ENCODE data around the gene MMAB.

The MMAB gene

GRCh38 chr12:109555431-109556315, 17.6 kb downstream of the MMAB start:
- Mint-ChIP-seq H3K27ac (no peak overlapping the region), H3K27me3 (peaks cover 6% of the 10 kb centered on the region), H3K4me1 (ENCODE audit: low read depth) (no peaks in the 10 kb centered on the region), H3K36me3 (ENCODE audit: low read depth) (peaks cover 25% of the 10 kb centered on the region), H3K4me3 (no peak overlapping the region), H3K9me3 (no peaks in the 10 kb centered on the region)
- intact Hi-C loops (cut with micrococcal nuclease) = no loop called here

GRCh38 chr12:109554761-109555160, 18.5 kb downstream of the MMAB start:
- Mint-ChIP-seq H3K27me3 (peaks cover 10% of the 10 kb centered on the region), H3K4me1 (ENCODE audit: low read depth) (no peaks in the 10 kb centered on the region), H3K36me3 (ENCODE audit: low read depth) (peaks cover 23% of the 10 kb centered on the region), H3K4me3 (no peak overlapping the region), H3K9me3 (no peaks in the 10 kb centered on the region), H3K27ac (no peak overlapping the region)
- intact Hi-C loops (cut with micrococcal nuclease) = no loop called here

GRCh38 chr12:109553906-109554500, 19.3 kb downstream of the MMAB start:
- H3K9me3 Mint-ChIP-seq = no peaks in the 10 kb centered on the region
- peaks cover 20% of the 10 kb centered on the region for H3K36me3 Mint-ChIP-seq (ENCODE audit: low read depth)
- H3K4me3 Mint-ChIP-seq = no peak overlapping the region
- peaks cover 11% of the 10 kb centered on the region for H3K27me3 Mint-ChIP-seq
- H3K4me1 Mint-ChIP-seq (ENCODE audit: low read depth) = no peaks in the 10 kb centered on the region
- intact Hi-C loops (cut with micrococcal nuclease) = no loop called here
- H3K27ac Mint-ChIP-seq = no peak overlapping the region

- intact Hi-C loops (cut with micrococcal nuclease) = no loop called here
- Mint-ChIP-seq H3K27me3 (peaks cover 11% of the 10 kb centered on the region), H3K9me3 (no peaks in the 10 kb centered on the region), H3K4me1 (ENCODE audit: low read depth) (no peaks in the 10 kb centered on the region), H3K27ac (no peak overlapping the region), H3K4me3 (no peak overlapping the region), H3K36me3 (ENCODE audit: low read depth) (peaks cover 15% of the 10 kb centered on the region)
Measured at GRCh38 chr12:109553483-109553882, 19.8 kb downstream of the MMAB start.

GRCh38 chr12:109552971-109553370, 20.3 kb downstream of the MMAB start:
- peaks cover 12% of the 10 kb centered on the region for H3K36me3 Mint-ChIP-seq (ENCODE audit: low read depth)
- intact Hi-C loops (cut with micrococcal nuclease) = no loop called here
- peaks cover 11% of the 10 kb centered on the region for H3K27me3 Mint-ChIP-seq
- no peaks in the 10 kb centered on the region for H3K4me1 Mint-ChIP-seq (ENCODE audit: low read depth)
- H3K27ac Mint-ChIP-seq = no peak overlapping the region
- no peak overlapping the region for H3K4me3 Mint-ChIP-seq
- H3K9me3 Mint-ChIP-seq = no peaks in the 10 kb centered on the region

- intact Hi-C loops (cut with micrococcal nuclease) = no loop called here
- Mint-ChIP-seq H3K27ac (no peak overlapping the region), H3K4me1 (ENCODE audit: low read depth) (no peaks in the 10 kb centered on the region), H3K9me3 (no peaks in the 10 kb centered on the region), H3K27me3 (peaks cover 15% of the 10 kb centered on the region), H3K4me3 (no peak overlapping the region), H3K36me3 (ENCODE audit: low read depth) (peaks cover under 1% of the 10 kb centered on the region)
Measured at GRCh38 chr12:109551108-109551507, 22.2 kb downstream of the MMAB start.

GRCh38 chr12:109550281-109550680, 23.0 kb downstream of the MMAB start:
- no peak overlapping the region for H3K27ac Mint-ChIP-seq
- H3K4me1 Mint-ChIP-seq (ENCODE audit: low read depth) = peaks cover 1% of the 10 kb centered on the region
- no peaks in the 10 kb centered on the region for H3K36me3 Mint-ChIP-seq (ENCODE audit: low read depth)
- intact Hi-C loops (cut with micrococcal nuclease) = no loop called here
- H3K9me3 Mint-ChIP-seq = no peaks in the 10 kb centered on the region
- no peak overlapping the region for H3K4me3 Mint-ChIP-seq
- peaks cover 15% of the 10 kb centered on the region for H3K27me3 Mint-ChIP-seq

- H3K4me1 Mint-ChIP-seq (ENCODE audit: low read depth) = peaks cover 7% of the 10 kb centered on the region
- peaks cover 15% of the 10 kb centered on the region for H3K27me3 Mint-ChIP-seq
- intact Hi-C loops (cut with micrococcal nuclease) = no loop called here
- H3K4me3 Mint-ChIP-seq = no peak overlapping the region
- H3K9me3 Mint-ChIP-seq = no peaks in the 10 kb centered on the region
- H3K27ac Mint-ChIP-seq = no peak overlapping the region
- no peaks in the 10 kb centered on the region for H3K36me3 Mint-ChIP-seq (ENCODE audit: low read depth)
Measured at GRCh38 chr12:109549613-109550270, 23.6 kb downstream of the MMAB start.

- Mint-ChIP-seq H3K9me3 (no peaks in the 10 kb centered on the region), H3K27me3 (peaks cover 12% of the 10 kb centered on the region), H3K27ac (no peak overlapping the region), H3K4me1 (ENCODE audit: low read depth) (peaks cover 7% of the 10 kb centered on the region), H3K4me3 (no peak overlapping the region), H3K36me3 (ENCODE audit: low read depth) (no peaks in the 10 kb centered on the region)
- intact Hi-C loops (cut with micrococcal nuclease) = no loop called here
Measured at GRCh38 chr12:109548258-109548657, 25.0 kb downstream of the MMAB start.

- intact Hi-C loops (cut with micrococcal nuclease) = no loop called here
- H3K27ac Mint-ChIP-seq = no peak overlapping the region
- no peak overlapping the region for H3K4me3 Mint-ChIP-seq
- peaks cover 7% of the 10 kb centered on the region for H3K4me1 Mint-ChIP-seq (ENCODE audit: low read depth)
- no peaks in the 10 kb centered on the region for H3K36me3 Mint-ChIP-seq (ENCODE audit: low read depth)
- peaks cover 12% of the 10 kb centered on the region for H3K27me3 Mint-ChIP-seq
- H3K9me3 Mint-ChIP-seq = no peaks in the 10 kb centered on the region
Measured at GRCh38 chr12:109547286-109547685, 26.0 kb downstream of the MMAB start.

GRCh38 chr12:109545826-109546225, 27.5 kb downstream of the MMAB start:
- Mint-ChIP-seq H3K4me3 (no peak overlapping the region), H3K27me3 (peaks cover 9% of the 10 kb centered on the region)

GRCh38 chr12:109544955-109545531, 28.3 kb downstream of the MMAB start:
- H3K9me3 Mint-ChIP-seq = no peaks in the 10 kb centered on the region
- H3K27me3 Mint-ChIP-seq = peaks cover 7% of the 10 kb centered on the region
- no peak overlapping the region for H3K27ac Mint-ChIP-seq
- peaks cover 7% of the 10 kb centered on the region for H3K4me1 Mint-ChIP-seq (ENCODE audit: low read depth)
- intact Hi-C loops (cut with micrococcal nuclease) = no loop called here
- no peaks in the 10 kb centered on the region for H3K36me3 Mint-ChIP-seq (ENCODE audit: low read depth)
- H3K4me3 Mint-ChIP-seq = no peak overlapping the region

More at GRCh38 chr12:109545826-109546225, 27.5 kb downstream of the MMAB start:
- Mint-ChIP-seq H3K9me3 (no peaks in the 10 kb centered on the region), H3K36me3 (ENCODE audit: low read depth) (no peaks in the 10 kb centered on the region), H3K27ac (no peak overlapping the region), H3K4me1 (ENCODE audit: low read depth) (peaks cover 7% of the 10 kb centered on the region)
- intact Hi-C loops (cut with micrococcal nuclease) = no loop called here

GRCh38 chr12:109542876-109543275, 30.4 kb downstream of the MMAB start:
- no peaks in the 10 kb centered on the region for H3K9me3 Mint-ChIP-seq
- H3K4me3 Mint-ChIP-seq = no peak overlapping the region
- H3K4me1 Mint-ChIP-seq (ENCODE audit: low read depth) = peaks cover 7% of the 10 kb centered on the region
- H3K27ac Mint-ChIP-seq = no peak overlapping the region
- no peaks in the 10 kb centered on the region for H3K36me3 Mint-ChIP-seq (ENCODE audit: low read depth)
- intact Hi-C loops (cut with micrococcal nuclease) = no loop called here
- H3K27me3 Mint-ChIP-seq = peaks cover 4% of the 10 kb centered on the region

GRCh38 chr12:109542014-109542413, 31.3 kb downstream of the MMAB start:
- Mint-ChIP-seq H3K9me3 (no peaks in the 10 kb centered on the region), H3K27ac (no peak overlapping the region), H3K4me3 (no peak overlapping the region), H3K27me3 (peaks cover 2% of the 10 kb centered on the region), H3K36me3 (ENCODE audit: low read depth) (peaks cover 6% of the 10 kb centered on the region), H3K4me1 (ENCODE audit: low read depth) (peaks cover 7% of the 10 kb centered on the region)
- intact Hi-C loops (cut with micrococcal nuclease) = no loop called here

Measured in dendritic cell treated with granulocyte-macrophage colony-stimulating factor and Interleukin-4, amounts not matched to agents 40 ng/mL and 50 ng/mL, for 4 days (primary cell).